CD14-positive monocyte (primary cell): ENCODE data around the gene UBQLN3. TPM values are rescaled to one million over a fixed set of nuclear protein-coding genes. Genes with fewer than 3 reads are reported as not detected.

Experiments
- DNase-seq, 3 donors: peaks; one replicate each; pipeline ENCODE4 v3.0.0-alpha.2; 2011 to 2022
- H2AFZ ChIP-seq: 2 replicates; pipeline ENCODE4 v1.6.0; 2012; ENCODE audit warnings: mild to moderate bottlenecking, low read depth, low read length, inconsistent platforms; ENCODE audit not compliant: insufficient read depth, poor library complexity, severe bottlenecking
- H3K27ac ChIP-seq, 2 donors: 1 replicate in 1 of 2; 2 replicates in 1 of 2; pipeline ENCODE4 v1.5.1; 2012 to 2013; ENCODE audit warnings: low read length in 2 of 2, control low read depth in 1 of 2, inconsistent platforms in 1 of 2, low read depth in 1 of 2, mild to moderate bottlenecking in 1 of 2
- H3K27me3 ChIP-seq, 2 donors: one replicate each; pipeline versions ENCODE4 v1.6.0 to v1.6.1; 2011 to 2013; ENCODE audit warnings: low read length in 2 of 2; ENCODE audit not compliant: control insufficient read depth in 2 of 2, insufficient read depth in 2 of 2
- H3K36me3 ChIP-seq, 2 donors: replicated peaks in 1 of 2; 1 replicate in 1 of 2; 2 replicates in 1 of 2; pipeline versions ENCODE4 v1.5.1 to v1.6.1; 2012 to 2013; ENCODE audit warnings: low read length in 2 of 2, control low read depth in 1 of 2, inconsistent platforms in 1 of 2, mild to moderate bottlenecking in 1 of 2; ENCODE audit not compliant: insufficient read depth in 2 of 2, control insufficient read depth in 1 of 2
- H3K4me1 ChIP-seq, 2 donors: 1 replicate in 1 of 2; 2 replicates in 1 of 2; pipeline versions ENCODE4 v1.5.1 to v1.6.1; 2012 to 2013; ENCODE audit warnings: low read length in 2 of 2, control low read depth in 1 of 2, inconsistent platforms in 1 of 2, mild to moderate bottlenecking in 1 of 2, moderate library complexity in 1 of 2; ENCODE audit not compliant: insufficient read depth in 2 of 2, control insufficient read depth in 1 of 2
- H3K4me2 ChIP-seq: replicated peaks from 2 replicates; pipeline ENCODE3; 2012; ENCODE audit warnings: low read length, moderate library complexity, mild to moderate bottlenecking; ENCODE audit not compliant: poor library complexity, severe bottlenecking; ENCODE audit errors: extremely low read depth
- H3K4me3 ChIP-seq, 3 experiments: fragments of 200-600 bp in 1 of 3; sonication (generic) in 1 of 3; replicated peaks in 1 of 3; 1 replicate in 2 of 3; 2 replicates in 1 of 3; pipeline ENCODE4 v1.5.1; 2011 to 2013; ENCODE audit warnings: low read length in 3 of 3, mild to moderate bottlenecking in 3 of 3, control low read depth in 2 of 3, low read depth in 2 of 3, inconsistent platforms in 1 of 3, moderate library complexity in 1 of 3
- H3K79me2 ChIP-seq: 2 replicates; pipeline ENCODE4 v1.6.0; 2012; ENCODE audit warnings: mild to moderate bottlenecking, control low read depth, inconsistent platforms, low read length, moderate library complexity; ENCODE audit not compliant: insufficient read depth
- H3K9ac ChIP-seq: 2 replicates; pipeline ENCODE4 v1.6.0; 2017; ENCODE audit warnings: low read length, mild to moderate bottlenecking; ENCODE audit not compliant: insufficient read depth, poor library complexity, severe bottlenecking
- H3K9me3 ChIP-seq, 2 donors: replicated peaks in 1 of 2; 1 replicate in 1 of 2; 2 replicates in 1 of 2; pipeline versions ENCODE4 v1.5.1 to v1.6.1; 2012 to 2013; ENCODE audit warnings: low read length in 2 of 2, control low read depth in 1 of 2; ENCODE audit not compliant: control insufficient read depth in 1 of 2, insufficient read depth in 1 of 2
- H4K20me1 ChIP-seq: 2 replicates; pipeline ENCODE4 v1.6.0; 2012; ENCODE audit warnings: mild to moderate bottlenecking, low read length, control low read depth, moderate library complexity; ENCODE audit not compliant: insufficient read depth
- H3K27ac Mint-ChIP-seq, 7 donors: one replicate each; pipeline ENCODE4 v1.8.0; 2020; ENCODE audit warnings: mild to moderate bottlenecking in 7 of 7, mixed read lengths in 7 of 7, moderate library complexity in 6 of 7, inconsistent platforms in 2 of 7
- H3K27me3 Mint-ChIP-seq, 3 donors: one replicate each; pipeline ENCODE4 v1.8.0; 2021 to 2022; ENCODE audit warnings: low read depth in 3 of 3, mild to moderate bottlenecking in 3 of 3, mixed read lengths in 3 of 3, moderate library complexity in 3 of 3, inconsistent platforms in 1 of 3
- H3K36me3 Mint-ChIP-seq, 2 donors: one replicate each; pipeline ENCODE4 v1.8.0; 2020; ENCODE audit warnings: mixed read lengths in 2 of 2, inconsistent platforms in 1 of 2, mild to moderate bottlenecking in 1 of 2
- H3K4me1 Mint-ChIP-seq: one replicate; pipeline ENCODE4 v1.8.0; 2020; ENCODE audit warnings: mild to moderate bottlenecking, mixed read lengths
- H3K4me3 Mint-ChIP-seq, 2 donors: one replicate each; pipeline ENCODE4 v1.8.0; 2020; ENCODE audit warnings: mild to moderate bottlenecking in 2 of 2, mixed read lengths in 2 of 2, moderate library complexity in 1 of 2
- H3K9me3 Mint-ChIP-seq, 7 donors: one replicate each; pipeline ENCODE4 v1.8.0; 2020 to 2022; ENCODE audit warnings: mixed read lengths in 7 of 7, mild to moderate bottlenecking in 6 of 7, moderate library complexity in 6 of 7, inconsistent platforms in 2 of 7
- CTCF ChIP-seq: fragments of 200-600 bp; IDR thresholded peaks from one replicate; pipeline ENCODE4 v1.8.0; 2022; ENCODE audit warnings: antibody characterized with exemption, mild to moderate bottlenecking
- WGBS: methylation state at CpG from one replicate; pipeline ENCODE4 v1.1.5; 2013; ENCODE audit warnings: missing lambda C conversion rate; ENCODE audit not compliant: insufficient coverage; 5-methylcytosine and 5-hydroxymethylcytosine counted together
- intact Hi-C, 2 donors: fragments of 100-400 bp; cut with micrococcal nuclease; formaldehyde crosslinking; loops; one replicate each; pipeline versions ENCODE4 v1.15.0 to v1.15.1; 2023
- polyA minus RNA-seq: library from RNA; depleted of rRNA, polyadenylated mRNA; stranded (reverse); fragments of >200 nt; gene quantifications from 2 replicates; pipeline ENCODE4 v1.2.3, GENCODE V29; 2012
- polyA plus RNA-seq, 3 donors: library from polyadenylated mRNA; depleted of rRNA in 1 of 3; unstranded in 2 of 3; stranded (reverse) in 1 of 3; fragments of 300-500 nt in 2 of 3; fragments of >200 nt in 1 of 3; fragmentation: Illumina TruSeq in 2 of 3; gene quantifications; 1 replicate in 2 of 3; 2 replicates in 1 of 3; pipeline ENCODE4 v1.2.3, GENCODE V29; 2012 to 2021
- total RNA-seq, 12 experiments: library from RNA in 1 of 12; stranded (reverse) in 1 of 12; fragments of 120-200 nt in 1 of 12; gene quantifications; one replicate each; pipeline ENCODE4 v1.2.4 and lab custom pipeline; 2013 to 2026; ENCODE audit warnings: mixed read lengths in 6 of 12, inconsistent platforms in 1 of 12

Gene UBQLN3
- not detected for total RNA-seq (2013)
- not detected for polyA plus RNA-seq
- not detected in 2 replicates for polyA minus RNA-seq
- total RNA-seq (lab: John Stamatoyannopoulos, UW): 0 to 0.15 (median 0) reads per million in 11 experiments

- Histone ChIP-seq H2AFZ (no peak within 1 kb of the TSS), H3K36me3 (no peaks in the 10 kb centered on the region), H3K9ac (no peak within 1 kb of the TSS), H3K4me3 (no peak within 1 kb of the TSS), H3K9me3 (no peaks in the 10 kb centered on the region), H3K27me3 (no peaks in the 10 kb centered on the region), H3K4me2 (no peak within 1 kb of the TSS), H3K79me2 (no peaks in the 10 kb centered on the region), H3K4me1 (no peaks in the 10 kb centered on the region), H4K20me1 (no peaks in the 10 kb centered on the region), H3K27ac (no peak within 1 kb of the TSS)
- peak within 1 kb of the TSS in 1 of 7 donors; percentile 21 for H3K27ac Mint-ChIP-seq
- peaks cover 0 to 7% (median 3%) of the 10 kb centered on the region in 7 donors for H3K9me3 Mint-ChIP-seq
- 100% methylated on average over 2 of the region's 4 CpGs for WGBS
- DNase-seq: no peak
- H3K4me1 Mint-ChIP-seq: no peaks in the 10 kb centered on the region
- no peak within 1 kb of the TSS for H3K4me3 Mint-ChIP-seq
- intact Hi-C loops: no loop called here
- no peak for TF ChIP-seq CTCF
- peaks cover 1 to 3% (median 2%) of the 10 kb centered on the region in 3 donors for H3K27me3 Mint-ChIP-seq
- H3K36me3 Mint-ChIP-seq: no peaks in the 10 kb centered on the region
Observed at GRCh38 chr11:5509803-5510202, at the start of gene UBQLN3. Gene UBQLN3, minus strand, starts transcription at chr11:5509957. Its CDS starts 399 bp downstream, at chr11:5509558.

- Histone ChIP-seq H3K36me3 (no peaks in the 10 kb centered on the region), H3K27me3 (no peaks in the 10 kb centered on the region), H2AFZ (no peak overlapping the region), H3K9ac (no peak overlapping the region), H3K79me2 (no peaks in the 10 kb centered on the region), H4K20me1 (no peaks in the 10 kb centered on the region), H3K9me3 (no peaks in the 10 kb centered on the region), H3K4me1 (no peaks in the 10 kb centered on the region), H3K4me3 (no peak overlapping the region), H3K27ac (no peak overlapping the region), H3K4me2 (no peak overlapping the region)
- H3K27me3 Mint-ChIP-seq: peaks cover 0 to 7% (median 0%) of the 10 kb centered on the region in 3 donors
- H3K4me1 Mint-ChIP-seq: no peaks in the 10 kb centered on the region
- H3K4me3 Mint-ChIP-seq: no peak overlapping the region
- intact Hi-C loops: no loop called here
- no peak for TF ChIP-seq CTCF
- WGBS: no CpG with 5 or more reads among the region's 3 CpGs
- no peaks in the 10 kb centered on the region for H3K9me3 Mint-ChIP-seq
- no peaks in the 10 kb centered on the region for H3K36me3 Mint-ChIP-seq
- H3K27ac Mint-ChIP-seq: no peak overlapping the region
- no peak for DNase-seq
Observed at GRCh38 chr11:5557751-5558150, 48.0 kb upstream of the UBQLN3 start.
